Left renal cortex interstitium (tissue), 4 donors: ENCODE results near the gene TEX261. TPM values are rescaled to one million over a fixed set of nuclear protein-coding genes. Genes with fewer than 3 reads are reported as not detected.

ENCODE experiments used
- DNase-seq, 4 donors: peaks; one replicate each; pipeline ENCODE4 v3.0.0-alpha.2; 2013; ENCODE audit warnings: low read depth in 4 of 4, low spot score in 2 of 4, missing footprints in 1 of 4
- polyA plus RNA-seq, 4 donors: library from polyadenylated mRNA; unstranded; fragments of 120-200 nt; gene quantifications; one replicate each; pipeline ENCODE4 v1.2.1, GENCODE V29; 2013; ENCODE audit not compliant: insufficient read length in 4 of 4

TEX261 gene
- polyA plus RNA-seq, 4 donors, result 51.1 to 59.2 (median 52.3) TPM

DNA sequence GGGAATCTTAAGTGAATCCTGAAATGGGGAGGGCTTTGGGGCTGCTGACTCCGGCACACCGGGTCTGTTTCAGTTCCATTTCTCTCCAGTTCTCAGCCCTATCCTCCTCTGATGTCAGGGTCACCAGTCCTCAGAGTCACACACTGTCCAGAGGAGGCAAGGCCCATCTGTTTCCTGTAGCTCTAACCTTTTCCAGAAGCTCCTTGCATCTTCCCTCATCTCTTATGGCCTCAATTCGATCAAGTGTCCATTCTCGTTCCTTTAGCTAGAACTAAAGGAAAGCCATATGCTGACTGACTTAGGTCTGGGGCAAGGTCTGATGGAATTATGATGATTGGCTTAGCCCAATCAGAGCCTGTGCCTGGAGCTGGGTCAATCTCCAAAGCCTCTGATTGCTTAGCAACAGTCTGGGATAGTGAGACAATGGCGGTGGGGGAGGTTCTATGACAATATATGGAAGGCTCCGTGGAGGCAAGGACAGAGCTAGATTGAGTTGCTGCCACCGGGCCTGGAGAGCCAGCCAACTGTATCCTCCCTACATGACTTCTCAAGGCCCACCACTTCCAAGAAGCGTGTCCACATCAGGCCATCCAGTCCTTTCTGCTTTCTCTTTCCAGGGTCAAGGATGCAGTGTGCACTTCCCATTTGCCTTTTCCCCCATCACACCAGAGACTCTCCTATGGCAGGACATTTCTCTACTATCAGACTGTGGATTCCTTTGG is 11.0 kb downstream of the TEX261 start:
- no peak for DNase-seq

DNA sequence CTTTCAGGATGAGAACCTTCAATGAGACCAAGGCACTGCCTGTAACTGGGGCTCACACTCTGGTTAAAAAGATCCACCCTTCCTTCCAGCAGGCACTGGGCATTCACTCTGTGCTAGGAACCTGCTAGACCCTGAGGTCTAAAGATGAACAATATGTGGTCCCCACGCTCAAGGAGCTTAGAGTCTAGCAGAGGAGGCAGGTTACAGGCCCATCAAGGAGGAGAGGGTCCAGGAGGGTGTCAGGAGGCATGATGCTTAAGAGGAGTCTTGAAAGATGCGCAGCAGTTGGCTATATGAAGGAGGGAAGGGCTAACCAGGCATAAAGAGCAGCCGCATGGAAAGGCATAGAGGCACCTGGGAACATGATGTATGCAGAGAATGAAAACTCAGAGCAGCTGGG is 11.7 kb downstream of the TEX261 start:
- no peak for DNase-seq

DNA sequence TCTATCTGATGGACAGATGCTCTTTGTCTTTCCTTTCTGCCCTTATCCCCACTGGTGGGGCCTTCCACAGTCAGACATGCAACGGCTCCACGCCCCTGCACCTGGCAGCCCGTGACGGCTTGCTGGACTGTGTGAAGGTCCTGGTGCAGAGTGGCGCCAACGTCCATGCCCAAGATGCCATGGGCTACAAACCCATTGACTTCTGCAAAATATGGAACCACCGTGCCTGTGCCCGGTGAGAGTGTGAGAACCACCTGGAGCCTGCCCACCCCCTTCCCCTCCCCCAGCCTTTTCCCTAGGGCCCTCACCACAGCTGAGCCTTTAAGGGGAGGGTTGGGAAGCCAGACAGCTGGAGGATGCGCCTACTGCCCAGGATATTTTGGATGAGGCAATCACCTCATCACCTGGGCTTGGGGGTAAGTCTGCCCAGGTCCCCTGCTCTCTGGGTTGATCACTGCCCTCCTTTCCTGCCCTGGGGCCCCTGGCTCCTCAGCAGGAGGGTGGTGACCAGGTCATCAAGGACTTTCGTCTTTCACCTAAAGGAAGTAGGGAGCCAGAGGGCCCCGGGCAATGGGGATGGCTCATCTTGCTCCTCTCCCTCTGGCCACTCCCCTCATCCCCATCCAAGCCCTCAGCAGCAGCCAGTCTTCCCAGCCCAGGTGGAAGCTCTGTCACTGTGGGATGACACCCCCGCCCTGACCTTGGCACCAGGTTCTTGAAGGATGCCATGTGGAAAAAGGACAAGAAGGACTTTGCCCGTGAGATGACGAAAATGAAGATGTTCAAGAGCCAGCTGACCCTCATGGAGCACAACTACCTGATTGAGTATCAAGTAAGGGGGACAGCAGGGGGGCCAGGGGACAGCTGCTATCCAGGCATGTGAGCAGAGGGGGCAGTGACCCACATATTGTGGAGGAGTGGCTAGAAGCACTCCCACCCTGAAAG is 12.5 kb downstream of the TEX261 start:
- no peak for DNase-seq

DNA sequence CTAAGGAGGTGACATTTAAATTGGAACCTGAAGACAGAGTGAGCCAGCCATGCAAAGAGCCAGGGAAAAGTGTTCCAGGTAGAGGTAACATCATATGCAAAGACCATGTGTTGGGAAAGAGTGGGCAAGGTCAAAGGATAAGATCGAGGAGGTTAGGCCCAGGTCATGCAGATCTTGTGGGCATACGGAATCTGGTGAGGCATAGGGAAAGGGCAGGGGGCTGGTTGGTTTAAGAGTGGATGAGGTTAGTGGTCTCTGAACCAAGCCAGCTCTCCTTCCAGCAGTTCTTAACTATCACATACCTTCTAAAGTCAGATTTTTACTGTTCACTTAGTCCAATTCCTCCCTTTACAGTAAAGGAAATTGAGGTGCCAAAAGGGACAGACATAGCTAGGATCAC is 13.3 kb downstream of the TEX261 start:
- DNase-seq, result no peak

DNA sequence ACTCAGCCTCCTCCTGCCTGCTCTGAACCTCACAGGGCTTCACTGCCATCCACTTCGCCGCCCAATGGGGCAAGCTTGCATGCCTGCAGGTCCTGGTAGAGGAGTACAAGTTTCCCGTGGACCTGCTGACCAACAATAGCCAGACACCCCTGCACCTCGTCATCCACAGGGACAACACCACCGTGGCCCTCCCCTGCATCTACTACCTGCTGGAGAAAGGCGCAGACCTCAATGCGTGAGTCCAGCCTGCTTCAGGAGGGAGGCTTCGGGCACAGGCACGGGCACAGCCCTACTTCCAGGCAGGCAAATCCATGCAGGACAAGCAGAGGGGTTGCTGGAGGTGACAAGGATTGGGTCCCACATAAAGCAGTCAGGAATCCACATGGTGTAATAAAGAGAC is 15.0 kb downstream of the TEX261 start:
- no peak for DNase-seq

DNA sequence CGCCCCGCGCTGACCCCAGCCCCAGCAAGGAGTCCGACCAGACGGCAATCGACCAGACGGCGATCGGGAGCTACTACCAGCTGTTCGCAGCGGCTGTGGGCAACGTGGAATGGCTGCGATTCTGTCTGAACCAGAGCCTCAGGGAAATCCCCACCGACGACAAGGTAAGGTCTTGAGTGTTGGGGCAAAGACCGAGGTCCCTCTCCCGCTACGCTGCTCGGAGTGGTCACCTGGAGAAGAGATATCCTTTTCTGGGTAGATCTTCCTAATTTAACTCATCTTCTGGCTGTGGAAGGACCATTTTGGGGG is 15.5 kb downstream of the TEX261 start:
- no peak for DNase-seq

DNA sequence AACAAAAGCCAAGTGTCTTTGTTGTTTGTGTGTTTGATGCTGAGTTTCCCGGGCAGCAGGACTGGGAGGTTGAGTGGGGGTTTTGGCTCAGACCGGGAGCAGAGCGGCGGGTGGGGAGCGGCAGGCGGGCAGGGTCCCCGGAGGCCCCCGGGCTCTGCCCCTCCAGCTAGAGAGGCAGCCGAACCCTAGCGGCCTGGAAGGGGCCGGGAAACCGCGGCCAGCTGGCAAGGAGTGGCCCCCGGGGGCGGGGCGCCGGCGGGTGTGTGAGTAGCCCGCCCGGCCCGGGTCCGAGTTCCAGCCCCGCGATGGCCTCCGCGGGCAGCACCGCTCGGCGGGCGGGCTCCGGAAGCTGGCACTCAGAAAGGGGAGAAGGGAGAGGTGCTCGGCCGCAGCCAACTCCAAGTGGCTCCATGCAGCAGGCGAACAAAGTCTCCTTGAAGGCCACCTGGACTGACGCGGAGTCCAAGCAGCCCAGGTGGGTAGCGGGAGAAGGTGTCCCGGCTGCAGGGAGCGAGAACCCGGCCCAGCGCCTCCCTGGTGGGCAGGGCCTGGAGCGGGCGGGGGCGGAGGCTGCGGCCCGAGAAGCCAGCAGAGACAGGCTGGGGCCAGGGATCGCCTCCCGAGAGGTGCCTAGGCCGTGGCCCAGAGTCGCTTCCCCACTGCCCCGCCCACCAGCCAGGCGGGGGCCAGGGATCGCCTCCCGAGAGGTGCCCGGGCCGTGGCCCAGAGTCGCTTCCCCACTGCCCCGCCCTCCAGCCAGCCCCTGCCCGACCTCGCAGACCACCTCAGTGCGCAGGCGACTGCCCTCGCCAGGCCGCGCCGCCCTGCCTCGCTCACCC is 16.1 kb downstream of the TEX261 start, which contains the start of gene ANKRD53:
TSS of gene ANKRD53 (plus strand) at position 290 of the 839 bp plus-strand sequence. CDS start at position 306, 16 bp downstream.
- DNase-seq, result no peak

DNA sequence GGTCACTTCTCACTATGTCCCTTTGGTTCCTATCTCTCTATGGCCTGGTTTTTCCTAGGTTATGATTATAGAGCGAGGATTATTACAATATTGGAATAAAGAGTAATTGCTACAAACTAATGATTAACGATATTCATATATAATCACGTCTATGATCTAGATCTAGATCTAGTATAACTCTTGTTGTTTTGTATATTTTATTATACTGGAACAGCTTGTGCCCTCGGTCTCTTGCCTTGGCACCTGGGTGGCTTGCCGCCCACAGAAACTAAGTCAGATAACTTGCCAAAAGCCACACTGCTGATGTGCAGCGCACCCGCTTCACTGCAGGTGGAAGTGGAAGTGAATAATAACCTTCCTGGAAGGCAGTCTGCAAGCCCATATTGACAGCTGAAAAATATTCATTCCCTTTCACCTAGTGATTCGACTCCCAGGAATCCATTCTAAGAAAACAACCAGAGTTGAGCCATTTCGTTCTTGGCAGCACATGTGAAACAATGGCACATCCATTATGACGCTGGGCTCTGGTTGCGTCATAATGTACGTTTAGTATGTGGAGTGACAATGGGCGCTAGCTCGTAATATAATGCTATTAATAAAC is 17.0 kb downstream of the TEX261 start:
- DNase-seq, result no peak

DNA sequence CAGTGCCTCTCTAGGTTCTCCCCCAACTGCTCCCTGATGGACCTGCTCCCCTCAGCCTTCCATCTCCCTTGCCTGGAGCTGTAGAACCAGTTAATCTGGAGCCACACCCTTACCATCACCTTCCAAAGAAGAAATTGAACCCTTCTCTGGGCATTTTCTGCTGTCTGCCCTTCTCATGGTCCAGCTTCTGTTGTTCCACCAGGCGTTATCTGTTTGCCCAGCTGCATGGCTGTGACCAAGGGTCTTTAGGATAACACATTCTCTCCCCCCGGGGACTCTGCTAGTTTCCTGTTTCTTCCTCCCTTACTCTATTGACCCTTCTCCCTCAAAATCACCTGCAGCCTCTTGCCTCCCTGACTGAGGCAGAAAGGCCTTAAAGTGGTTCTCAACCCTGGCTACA is 19.4 kb downstream of the TEX261 start:
- no peak for DNase-seq

DNA sequence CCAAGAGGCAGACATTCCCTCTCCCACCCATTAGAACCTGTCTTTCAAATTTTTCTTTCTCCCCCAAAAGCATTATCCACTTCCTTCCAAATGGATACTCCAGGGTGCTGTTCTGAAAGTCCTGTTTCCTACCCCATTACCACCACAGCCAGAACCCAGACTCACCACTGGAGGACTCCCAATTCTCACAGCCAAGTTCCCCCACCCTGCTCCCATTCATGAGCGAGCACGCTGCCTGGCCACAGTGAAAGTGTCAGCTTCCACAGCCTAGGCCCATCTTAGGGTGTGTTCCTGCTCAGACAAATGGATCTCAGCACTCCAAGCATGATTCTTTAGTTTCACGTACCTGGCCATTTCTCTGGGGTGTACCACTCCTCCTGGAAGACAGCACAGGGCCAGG is 20.1 kb downstream of the TEX261 start:
- no peak for DNase-seq

DNA sequence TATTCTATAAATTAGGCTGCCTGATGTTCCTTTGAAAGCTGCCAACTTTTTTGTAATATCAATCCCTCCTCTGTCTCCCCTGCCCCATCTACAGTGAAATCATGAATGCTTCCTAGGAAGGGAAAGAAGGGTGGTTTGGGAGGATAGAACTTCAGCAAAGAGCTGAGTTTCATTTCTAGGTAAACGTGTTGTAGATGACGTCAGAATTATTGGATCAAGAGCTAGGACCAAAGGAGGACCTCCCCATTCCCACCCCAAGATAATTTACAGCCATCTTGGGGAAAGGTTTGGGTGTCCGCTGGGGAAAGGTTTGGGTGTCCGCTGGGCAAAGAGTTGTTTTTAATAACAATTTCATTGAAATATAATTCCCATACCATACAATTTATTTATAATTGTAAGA is 27.5 kb downstream of the TEX261 start:
- no peak for DNase-seq

DNA sequence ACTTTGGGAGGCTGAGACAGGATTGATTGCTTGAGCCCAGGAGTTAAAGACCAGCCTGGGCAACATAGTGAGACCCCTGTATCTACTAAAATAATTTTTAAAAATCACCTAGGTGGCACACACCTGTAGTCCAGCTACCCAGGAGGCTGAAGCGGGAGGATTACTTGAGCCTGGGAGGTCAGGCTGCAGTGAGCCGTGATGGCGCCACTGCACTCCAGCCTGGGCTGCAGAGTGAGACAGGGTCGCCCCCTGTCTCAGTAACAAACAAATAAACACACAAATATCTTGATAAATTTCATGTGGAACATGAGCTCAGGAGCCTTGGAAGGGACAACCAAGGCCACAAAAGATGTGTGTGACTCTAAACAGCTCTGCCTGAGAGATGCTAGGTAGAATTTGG is 28.0 kb downstream of the TEX261 start:
- DNase-seq, result no peak

DNA sequence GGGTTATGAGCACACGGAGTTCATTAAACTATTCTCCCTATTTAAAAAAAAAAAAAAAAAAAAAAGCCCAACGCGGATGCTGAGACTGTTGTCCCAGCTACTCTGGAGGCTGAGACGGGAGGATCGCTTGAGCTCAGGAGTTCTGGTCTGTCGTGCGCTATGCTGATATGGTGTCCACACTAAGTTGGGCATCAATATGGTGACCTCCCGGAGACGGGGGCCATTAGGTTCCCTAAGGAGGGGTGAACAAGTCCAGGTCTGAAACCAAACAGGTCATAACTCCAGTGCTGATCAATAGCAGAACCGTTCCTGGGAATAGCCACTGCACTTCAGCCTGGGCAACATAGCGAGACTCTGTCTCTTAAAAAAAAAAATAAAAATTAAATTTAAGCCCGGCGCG is 29.2 kb downstream of the TEX261 start:
- DNase-seq, result no peak

DNA sequence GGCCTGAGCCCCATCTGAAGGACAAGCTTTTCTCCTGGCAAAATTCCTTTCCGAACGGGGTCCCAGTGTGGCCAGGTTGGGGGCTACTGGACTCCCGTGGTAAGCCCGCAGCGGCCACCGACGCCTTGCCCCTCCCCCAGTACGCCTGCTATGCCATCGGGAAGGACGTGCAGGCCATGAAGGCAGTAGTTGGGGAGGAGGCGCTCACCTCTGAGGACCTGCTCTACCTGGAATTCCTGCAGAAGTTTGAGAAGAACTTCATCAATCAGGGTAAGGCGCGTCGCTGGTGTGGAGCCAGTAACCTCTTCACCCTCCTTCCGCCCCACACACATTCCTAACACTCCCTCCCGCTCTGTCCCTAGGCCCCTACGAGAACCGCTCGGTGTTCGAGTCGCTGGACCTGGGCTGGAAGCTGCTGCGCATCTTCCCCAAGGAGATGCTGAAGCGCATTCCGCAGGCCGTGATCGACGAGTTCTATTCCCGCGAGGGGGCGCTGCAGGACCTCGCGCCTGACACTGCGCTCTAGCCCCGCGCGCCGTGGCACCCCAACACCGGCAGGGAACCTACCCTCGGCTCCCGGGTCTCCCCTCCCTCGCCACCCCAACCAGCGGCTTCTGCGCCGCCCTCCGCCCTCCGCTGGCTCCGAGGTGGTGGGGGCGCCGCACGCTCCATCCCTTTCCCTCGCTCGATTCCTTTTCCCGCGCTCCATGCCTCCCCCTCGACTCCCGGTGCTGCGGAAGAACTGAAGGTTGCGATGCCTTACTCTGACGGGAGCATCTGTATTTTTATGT is 29.9 kb downstream of the TEX261 start:
- no peak for DNase-seq

DNA sequence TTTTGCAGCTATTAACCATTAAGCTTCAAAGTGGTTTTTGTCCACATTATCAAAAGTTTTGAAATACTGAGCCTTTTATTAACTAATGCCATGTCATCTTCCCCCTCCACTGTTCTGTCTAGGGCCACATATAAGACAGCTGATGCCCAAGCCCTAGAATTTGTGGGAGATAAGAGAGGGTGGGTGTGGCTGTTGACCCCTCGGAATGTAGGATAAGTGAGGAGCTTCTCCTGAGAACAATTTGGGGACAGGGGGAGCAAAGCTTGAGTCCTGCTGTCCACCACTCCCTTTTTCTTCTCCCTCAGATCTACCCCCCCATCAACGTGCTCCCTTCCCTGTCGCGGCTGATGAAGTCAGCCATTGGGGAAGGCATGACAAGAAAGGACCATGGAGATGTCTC is 30.5 kb downstream of the TEX261 start:
- DNase-seq, result no peak

DNA sequence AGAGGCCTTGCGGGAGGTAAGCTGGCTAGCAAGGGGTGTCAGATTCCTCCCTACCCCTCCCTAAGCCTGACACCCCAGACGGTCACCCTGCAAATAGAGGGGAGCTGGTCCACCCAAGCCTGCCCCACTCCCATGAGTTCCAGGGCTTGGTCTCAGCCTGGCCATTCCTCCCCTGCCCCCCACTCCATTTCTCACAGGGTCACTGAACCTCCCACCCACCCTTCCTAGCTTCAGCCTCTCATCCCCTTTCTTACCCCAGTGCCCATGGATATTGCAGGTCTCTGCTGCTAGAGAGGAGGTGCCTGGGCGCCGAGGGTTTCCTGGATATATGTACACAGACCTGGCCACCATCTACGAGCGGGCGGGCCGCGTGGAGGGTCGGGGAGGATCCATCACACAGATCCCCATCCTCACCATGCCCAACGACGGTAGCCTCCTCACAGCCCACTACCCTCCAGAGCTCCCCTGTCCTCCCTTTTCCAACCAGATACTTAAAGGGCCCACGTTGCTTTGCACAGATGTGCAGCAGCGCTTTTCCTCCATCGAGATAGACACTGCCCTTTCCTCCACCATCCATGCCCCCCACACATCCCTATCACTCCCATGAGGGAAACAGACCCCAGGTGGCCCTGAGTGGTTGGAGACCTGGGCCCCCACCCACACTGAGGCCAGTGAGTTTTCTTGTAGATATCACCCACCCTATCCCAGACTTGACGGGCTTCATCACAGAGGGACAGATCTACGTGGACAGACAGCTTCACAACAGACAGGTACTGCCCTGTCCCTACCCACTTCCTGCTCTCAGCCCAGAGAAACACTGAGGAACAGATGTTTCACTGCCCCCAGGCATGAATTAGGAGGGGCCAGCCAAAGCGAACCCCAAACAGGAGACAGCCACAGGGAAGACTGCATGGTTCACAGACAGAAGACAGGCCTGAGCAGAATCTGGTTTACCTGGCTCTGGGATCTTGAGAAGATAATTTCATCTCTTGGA is 31.5 kb downstream of the TEX261 start:
- DNase-seq, result no peak

DNA sequence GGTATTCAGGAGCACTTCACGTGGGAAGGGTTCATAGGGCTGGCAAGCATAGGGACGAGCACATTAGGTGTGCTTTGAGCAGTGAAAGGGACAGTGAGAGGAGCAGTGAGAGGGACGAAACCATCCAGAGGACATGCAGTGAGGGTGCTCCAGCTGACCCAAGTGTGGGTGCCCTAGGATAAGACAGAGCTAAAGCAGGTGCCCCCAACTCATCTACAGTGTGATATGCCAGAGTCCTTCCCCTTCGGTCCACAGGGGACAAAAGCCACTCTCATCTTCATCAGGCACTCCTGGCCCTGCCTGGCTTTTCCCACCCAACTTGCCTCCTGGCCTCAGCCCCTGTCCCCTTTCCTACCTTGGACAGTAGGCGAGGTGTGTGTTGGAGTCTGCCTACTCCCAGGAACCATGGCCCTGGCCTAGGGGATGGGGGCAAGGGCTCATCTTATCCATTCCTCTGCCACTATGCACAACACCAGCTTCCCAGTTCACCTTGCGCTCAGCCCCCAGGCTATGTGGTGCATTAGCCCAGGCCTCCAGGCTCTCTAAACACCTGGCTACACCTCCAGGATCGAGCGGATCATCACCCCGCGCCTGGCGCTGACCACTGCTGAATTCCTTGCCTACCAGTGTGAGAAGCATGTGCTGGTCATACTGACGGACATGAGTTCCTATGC is 32.3 kb downstream of the TEX261 start:
- no peak for DNase-seq

DNA sequence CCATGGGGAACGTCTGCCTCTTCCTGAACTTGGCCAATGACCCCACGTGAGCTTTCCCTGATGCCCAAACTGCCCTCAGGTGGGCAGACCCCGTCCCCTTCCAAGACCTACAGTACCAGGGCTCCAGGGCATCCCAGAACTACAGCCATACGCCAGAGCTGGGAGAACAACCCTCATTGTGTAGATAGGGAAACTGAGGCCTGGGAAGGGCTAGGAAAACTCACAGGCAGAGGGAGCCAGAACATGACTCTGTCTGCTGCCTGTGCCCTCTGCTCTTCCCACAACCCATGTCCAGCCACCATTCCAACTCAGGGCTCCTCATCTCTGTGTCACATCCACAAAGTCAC is 33.1 kb downstream of the TEX261 start:
- no peak for DNase-seq
